COR-L47 (cell line): Measurements from ENCODE around the gene CRMP1.
"Not testable (repeated sequence)": the region's sequence is repeated elsewhere in the genome, so short reads cannot be mapped to it uniquely, and the experiment has no call there.

Experiments used
- DNase-seq: peaks from one replicate; lab custom pipeline; 2025; lab: John Stamatoyannopoulos, UW

Gene CRMP1

GRCh38 chr4:5822619-5823018 is 70.3 kb downstream of the CRMP1 start:
- DNase-seq: no peak

GRCh38 chr4:5821665-5822358 is 71.1 kb downstream of the CRMP1 start:
- DNase-seq: peak; percentile 15

GRCh38 chr4:5816851-5817375 is 76.0 kb downstream of the CRMP1 start:
- DNase-seq: no peak

- DNase-seq: no peak
These were observed 76.8 kb downstream of the CRMP1 start for GRCh38 chr4:5816101-5816500.

GRCh38 chr4:5815641-5816040 is 77.2 kb downstream of the CRMP1 start:
- DNase-seq: no peak

- no peak for DNase-seq
These were observed 78.5 kb downstream of the CRMP1 start for GRCh38 chr4:5814421-5814820.

GRCh38 chr4:5813882-5814255 is 79.0 kb downstream of the CRMP1 start:
- DNase-seq: no peak

GRCh38 chr4:5812506-5813229 is 80.2 kb downstream of the CRMP1 start:
- peak; percentile 63 for DNase-seq

- not testable (repeated sequence) for DNase-seq
These were observed 80.8 kb downstream of the CRMP1 start for GRCh38 chr4:5812057-5812456.

GRCh38 chr4:5810770-5811430 is 82.0 kb downstream of the CRMP1 start:
- no peak for DNase-seq

GRCh38 chr4:5810151-5810550 is 82.7 kb downstream of the CRMP1 start:
- no peak for DNase-seq

GRCh38 chr4:5809216-5809776 is 83.6 kb downstream of the CRMP1 start:
- no peak for DNase-seq

- peak; percentile 68 for DNase-seq
These were observed 84.7 kb downstream of the CRMP1 start for GRCh38 chr4:5808081-5808741.

- no peak for DNase-seq
These were observed 87.6 kb downstream of the CRMP1 start for GRCh38 chr4:5805270-5805669.

- DNase-seq: no peak
These were observed 88.2 kb downstream of the CRMP1 start for GRCh38 chr4:5804656-5805055.

GRCh38 chr4:5802565-5802964 is 90.3 kb downstream of the CRMP1 start:
- no peak for DNase-seq

GRCh38 chr4:5801696-5802095 is 91.2 kb downstream of the CRMP1 start:
- no peak for DNase-seq

- DNase-seq: no peak
These were observed 92.4 kb downstream of the CRMP1 start for GRCh38 chr4:5800496-5800895.

- DNase-seq: no peak
These were observed 93.5 kb downstream of the CRMP1 start for GRCh38 chr4:5799406-5799805.

- no peak for DNase-seq
These were observed 93.9 kb downstream of the CRMP1 start for GRCh38 chr4:5798946-5799345.

GRCh38 chr4:5798462-5798861 is 94.4 kb downstream of the CRMP1 start:
- DNase-seq: no peak

- no peak for DNase-seq
These were observed 95.0 kb downstream of the CRMP1 start for GRCh38 chr4:5797866-5798265.
